A549 (cell line): ENCODE measurements around the gene SYNE2. TPM values are rescaled to one million over a fixed set of nuclear protein-coding genes. Genes with fewer than 3 reads are reported as not detected.

Experiments
- ATAC-seq, 2 experiments: fragments of 200-7000 bp in 1 of 2; fragments of >200 bp in 1 of 2; cut with Nextera tagmentation in 1 of 2; cut with Tn5 transposase in 1 of 2; 3 replicates each; pipeline versions ENCODE4 v1.8.0 to v1.9.1; 2018 to 2020; ENCODE audit warnings: mild to moderate bottlenecking in 1 of 2, moderate library complexity in 1 of 2
- CTCF ChIA-PET: fragments of 300-600 bp; sonication (Branson Sonifier 250); formaldehyde crosslinking; extraction: SDS; loops from one replicate; lab custom pipeline; 2021; ENCODE audit warnings: antibody characterized with exemption, inconsistent platforms; lab: Yijun Ruan, JAX
- POLR2A ChIA-PET: fragments of 350-600 bp; formaldehyde crosslinking; extraction: SDS; loops from one replicate; lab custom pipeline; 2021; ENCODE audit warnings: antibody characterized with exemption, inconsistent platforms; lab: Yijun Ruan, JAX
- DNase-seq, 2 experiments: peaks; one replicate each; pipeline versions ENCODE4 v3.0.0 to v3.0.0-alpha.2; 2011 to 2016; ENCODE audit warnings: low read depth in 1 of 2, low spot score in 1 of 2
- FAIRE-seq: peaks from 2 replicates; lab custom pipeline; 2011; peaks lifted over from hg19 to GRCh38; lab: Jason Lieb, UNC
- H3K27ac ChIP-seq, 2 experiments: fragments of >200 bp; sonication (Bioruptor Twin); formaldehyde crosslinking; 3 replicates each; pipeline ENCODE4 v1.5.1; 2016 to 2017
- H3K4me1 ChIP-seq: fragments of >200 bp; sonication (Bioruptor Twin); formaldehyde crosslinking; 3 replicates; pipeline ENCODE4 v1.6.1; 2016
- H3K4me2 ChIP-seq: fragments of >200 bp; sonication (Bioruptor Twin); formaldehyde crosslinking; 3 replicates; pipeline ENCODE4 v1.6.1; 2016
- H3K4me3 ChIP-seq: fragments of >200 bp; sonication (Bioruptor Twin); formaldehyde crosslinking; 3 replicates; pipeline ENCODE4 v1.5.1; 2016
- H3K9me3 ChIP-seq: fragments of >200 bp; sonication (Bioruptor Twin); formaldehyde crosslinking; 3 replicates; pipeline ENCODE4 v1.6.1; 2016
- CTCF ChIP-seq: fragments of >200 bp; sonication (Bioruptor Twin); formaldehyde crosslinking; IDR thresholded peaks from 3 replicates; pipeline ENCODE4 v1.5.1; 2016
- EHF ChIP-seq: fragments of 250-450 bp; sonication (Bioruptor Pico); IDR thresholded peaks from 2 replicates; pipeline ENCODE4 v1.5.0; 2020; ENCODE audit warnings: mild to moderate bottlenecking
- EP300 ChIP-seq, 2 experiments: fragments of >200 bp; sonication (Bioruptor Twin); formaldehyde crosslinking; IDR thresholded peaks; 2 replicates in 1 of 2; 3 replicates in 1 of 2; pipeline ENCODE4 v1.6.1; 2016 to 2017
- FOSB ChIP-seq: fragments of 250-450 bp; sonication (Bioruptor Pico); IDR thresholded peaks from 2 replicates; pipeline ENCODE4 v1.5.0; 2020; ENCODE audit warnings: mild to moderate bottlenecking, moderate library complexity
- GATA3 ChIP-seq: IDR thresholded peaks from 2 replicates; pipeline ENCODE4 v1.6.1; 2012; ENCODE audit warnings: borderline replicate concordance
- HES2 ChIP-seq: fragments of >200 bp; sonication (Bioruptor Twin); formaldehyde crosslinking; IDR thresholded peaks from 2 replicates; pipeline ENCODE4 v1.6.1; 2016
- HOXA7 ChIP-seq: fragments of 250-450 bp; sonication (Bioruptor Pico); IDR thresholded peaks from 2 replicates; pipeline ENCODE4 v1.5.0; 2020; ENCODE audit warnings: mild to moderate bottlenecking, moderate library complexity
- JUNB ChIP-seq: fragments of >200 bp; sonication (Bioruptor Twin); formaldehyde crosslinking; IDR thresholded peaks from 2 replicates; pipeline ENCODE4 v1.6.1; 2016
- KDM5A ChIP-seq: fragments of 200-600 bp; sonication (generic); IDR thresholded peaks from 2 replicates; pipeline ENCODE4 v1.6.1; 2016; ENCODE audit warnings: antibody characterized with exemption, mild to moderate bottlenecking
- MYC ChIP-seq: IDR thresholded peaks from 2 replicates; pipeline ENCODE4 v1.6.1; 2012; ENCODE audit warnings: mild to moderate bottlenecking, inconsistent platforms, low read length, improper control_type of control experiment, borderline replicate concordance
- NPAS2 ChIP-seq: fragments of 250-450 bp; sonication (Bioruptor Pico); IDR thresholded peaks from 2 replicates; pipeline ENCODE4 v1.8.0; 2022; ENCODE audit warnings: mild to moderate bottlenecking, moderate library complexity, borderline replicate concordance
- PBX3 ChIP-seq: IDR thresholded peaks from 2 replicates; pipeline ENCODE4 v1.6.1; 2012
- POLR2AphosphoS2 ChIP-seq: conservative IDR thresholded peaks from 2 replicates; pipeline ENCODE4 v1.6.1; 2012; ENCODE audit warnings: low read length, improper control_type of control experiment, inconsistent platforms
- RAD21 ChIP-seq, 2 experiments: fragments of >200 bp in 1 of 2; sonication (Bioruptor Twin) in 1 of 2; formaldehyde crosslinking in 1 of 2; IDR thresholded peaks in 1 of 2; conservative IDR thresholded peaks in 1 of 2; 2 replicates in 1 of 2; 3 replicates in 1 of 2; pipeline ENCODE4 v1.6.1; 2012 to 2018; ENCODE audit warnings: inconsistent platforms in 1 of 2
- RFX5 ChIP-seq: fragments of 450-650 bp; IDR thresholded peaks from 2 replicates; pipeline ENCODE4 v1.7.1; 2014; ENCODE audit warnings: antibody characterized with exemption, mild to moderate bottlenecking, moderate library complexity
- TFCP2L1 ChIP-seq: fragments of 250-450 bp; sonication (Bioruptor Pico); IDR thresholded peaks from 2 replicates; pipeline ENCODE4 v1.5.0; 2021; ENCODE audit warnings: mild to moderate bottlenecking
- ZFP36 ChIP-seq: fragments of 450-650 bp; IDR thresholded peaks from 2 replicates; pipeline ENCODE4 v1.6.1; 2014; ENCODE audit warnings: borderline replicate concordance; ENCODE audit not compliant: partially characterized antibody
- WGBS: methylation state at CpG from one replicate; pipeline ENCODE4 v1.1.6; 2017; ENCODE audit errors: missing lambda C conversion rate; 5-methylcytosine and 5-hydroxymethylcytosine counted together
- polyA plus RNA-seq, 4 experiments: library from polyadenylated mRNA; depleted of rRNA in 3 of 4; stranded (reverse); fragments of >200 nt; fragmentation: RNase III in 1 of 4; extraction: RNeasy Plus Mini Kit Qiagen cat#74134 plus additional on column Dnase treatment in 1 of 4; gene quantifications; 2 replicates in 3 of 4; 3 replicates in 1 of 4; pipeline ENCODE4 v1.2.3, GENCODE V29; 2011 to 2017
- TF ChIP-seq, protein P1 (sequence below): fragments of >200 bp; sonication (Bioruptor Twin); formaldehyde crosslinking; IDR thresholded peaks from 3 replicates; pipeline ENCODE4 v1.6.1; 2016

SYNE2 gene
- polyA plus RNA-seq, 2 of the 4 experiments (the other 2 are of a cell fraction) = 3.4 to 11.3 TPM

GRCh38 chr14:63996625-63997220 lies 143.9 kb downstream of the SYNE2 start:
- DNase-seq (no peak), ATAC-seq (no peak), FAIRE-seq (no peak)
- ChIA-PET CTCF (interaction anchor here (0.8 to 2.1 kb wide), 4 partner anchors 13 to 298 kb away, joined by 3 to 6 read pairs (median 4); partner anchors contain the start of gene ESR2), POLR2A (interaction anchor here (0.6 kb wide), 1 partner anchor 20 kb away, joined by 7 read pairs; no protein-coding TSS in a partner anchor)
- Histone ChIP-seq H3K9me3 (no peaks in the 10 kb centered on the region), H3K4me2 (no peak overlapping the region), H3K4me3 (no peak overlapping the region), H3K4me1 (0 out of 3 replicates have a peak, but pooled peaks cover 4% of the 10 kb centered on the region), H3K27ac (no peak overlapping the region)
- 83% methylated on average over 10 of the region's 10 CpGs for WGBS
- TF ChIP-seq TFCP2L1 (CRISPR knock-in tag) = no peak
- no peak for TF ChIP-seq ZFP36
- TF ChIP-seq HES2 = no peak
- TF ChIP-seq EP300 (IDR thresholded peaks at IDR 0.05) = no peak
- TF ChIP-seq, protein P1, sequence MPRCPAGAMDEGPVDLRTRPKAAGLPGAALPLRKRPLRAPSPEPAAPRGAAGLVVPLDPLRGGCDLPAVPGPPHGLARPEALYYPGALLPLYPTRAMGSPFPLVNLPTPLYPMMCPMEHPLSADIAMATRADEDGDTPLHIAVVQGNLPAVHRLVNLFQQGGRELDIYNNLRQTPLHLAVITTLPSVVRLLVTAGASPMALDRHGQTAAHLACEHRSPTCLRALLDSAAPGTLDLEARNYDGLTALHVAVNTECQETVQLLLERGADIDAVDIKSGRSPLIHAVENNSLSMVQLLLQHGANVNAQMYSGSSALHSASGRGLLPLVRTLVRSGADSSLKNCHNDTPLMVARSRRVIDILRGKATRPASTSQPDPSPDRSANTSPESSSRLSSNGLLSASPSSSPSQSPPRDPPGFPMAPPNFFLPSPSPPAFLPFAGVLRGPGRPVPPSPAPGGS = no peak
- TF ChIP-seq PBX3 = no peak
- no peak for TF ChIP-seq CTCF
- no peak for TF ChIP-seq RAD21 (conservative IDR thresholded peaks at IDR 0.05 in 1 of 2, IDR thresholded peaks at IDR 0.05 in 1 of 2)
- no peak for TF ChIP-seq EHF (CRISPR knock-in tag)

GRCh38 chr14:64000749-64001148 lies 147.9 kb downstream of the SYNE2 start:
- FAIRE-seq = no peak

GRCh38 chr14:64005822-64006221 lies 153.0 kb downstream of the SYNE2 start:
- Histone ChIP-seq H3K4me3 (no peak overlapping the region), H3K27ac (no peak overlapping the region), H3K4me2 (no peak overlapping the region), H3K9me3 (no peaks in the 10 kb centered on the region), H3K4me1 (0 out of 3 replicates have a peak, but pooled peaks cover 1% of the 10 kb centered on the region)
- POLR2A ChIA-PET = no interaction called here
- CTCF ChIA-PET = interaction anchor here (1.9 kb wide), 2 partner anchors 289 to 298 kb away, joined by 4 read pairs; partner anchors contain the start of gene ESR2
- FAIRE-seq (no peak), ATAC-seq (no peak), DNase-seq (no peak)
- TF ChIP-seq FOSB (CRISPR knock-in tag) (no peak), HOXA7 (CRISPR knock-in tag) (no peak), RFX5 (no peak)
- 91% methylated on average over 2 of the region's 2 CpGs for WGBS

More at GRCh38 chr14:64000749-64001148, 147.9 kb downstream of the SYNE2 start:
- H3K27ac ChIP-seq = no peak overlapping the region
- no peak for DNase-seq
- ChIA-PET CTCF (no interaction called here), POLR2A (no interaction called here)
- 23% methylated on average over 1 of the region's 1 CpG for WGBS
- H3K4me2 ChIP-seq = no peak overlapping the region
- 0 out of 3 replicates have a peak, but pooled peaks cover 4% of the 10 kb centered on the region for H3K4me1 ChIP-seq
- no peaks in the 10 kb centered on the region for H3K9me3 ChIP-seq
- H3K4me3 ChIP-seq = no peak overlapping the region
- ATAC-seq = no peak
- no peak for TF ChIP-seq GATA3

- 83% methylated on average over 2 of the region's 2 CpGs for WGBS
- H3K4me2 ChIP-seq = no peak overlapping the region
- no peak overlapping the region for H3K27ac ChIP-seq
- FAIRE-seq (no peak), DNase-seq (no peak), ATAC-seq (no peak)
- H3K4me3 ChIP-seq = no peak overlapping the region
- POLR2A ChIA-PET = no interaction called here
- CTCF ChIA-PET = interaction anchor here (0.6 to 6.3 kb wide), 2 partner anchors 96 to 288 kb away, joined by 3 to 100 read pairs; partner anchors contain the start of gene ESR2
- no peaks in the 10 kb centered on the region for H3K9me3 ChIP-seq
- H3K4me1 ChIP-seq = no peaks in the 10 kb centered on the region
- no peak for TF ChIP-seq CTCF
- TF ChIP-seq ZFP36 = no peak
- TF ChIP-seq EP300 (IDR thresholded peaks at IDR 0.05) = no peak
- TF ChIP-seq NPAS2 (CRISPR knock-in tag) = no peak
- no peak for TF ChIP-seq KDM5A
- TF ChIP-seq JUNB = no peak
- TF ChIP-seq TFCP2L1 (CRISPR knock-in tag) = no peak
- TF ChIP-seq POLR2AphosphoS2 = no peak
- no peak for TF ChIP-seq MYC
Observed at GRCh38 chr14:64008016-64008415, 155.2 kb downstream of the SYNE2 start.
